Astrocyte (in vitro differentiated cells and primary cell): ENCODE results near the gene SPATA9. TPM values are rescaled to one million over a fixed set of nuclear protein-coding genes. Genes with fewer than 3 reads are reported as not detected.

Source experiments
- DNase-seq: peaks from one replicate; pipeline ENCODE4 v3.0.0-alpha.2; 2010; ENCODE audit warnings: low read depth
- FAIRE-seq: peaks from 2 replicates; lab custom pipeline; 2011; peaks lifted over from hg19 to GRCh38; lab: Jason Lieb, UNC
- H2AFZ ChIP-seq: 2 replicates; pipeline ENCODE4 v1.6.0; 2012; ENCODE audit warnings: low read depth, low read length, inconsistent platforms
- H3K27ac ChIP-seq: 2 replicates; pipeline ENCODE4 v1.5.1; 2011; ENCODE audit warnings: low read depth, low read length, inconsistent platforms
- H3K27me3 ChIP-seq: 2 replicates; pipeline ENCODE4 v1.6.0; 2011; ENCODE audit warnings: low read length, inconsistent platforms; ENCODE audit not compliant: insufficient read depth
- H3K36me3 ChIP-seq: 2 replicates; pipeline ENCODE4 v1.5.1; 2011; ENCODE audit warnings: low read length, inconsistent platforms; ENCODE audit not compliant: insufficient read depth
- H3K4me1 ChIP-seq: 2 replicates; pipeline ENCODE4 v1.5.1; 2011; ENCODE audit warnings: low read length, inconsistent platforms; ENCODE audit not compliant: insufficient read depth
- H3K4me2 ChIP-seq: 2 replicates; pipeline ENCODE4 v1.6.0; 2012; ENCODE audit warnings: low read length, inconsistent platforms
- H3K4me3 ChIP-seq: 2 replicates; pipeline ENCODE4 v1.5.1; 2011; ENCODE audit warnings: low read depth, mild to moderate bottlenecking, low read length, inconsistent platforms; ENCODE audit not compliant: insufficient read depth
- H3K79me2 ChIP-seq: 2 replicates; pipeline ENCODE4 v1.6.0; 2012; ENCODE audit warnings: mild to moderate bottlenecking, low read length, inconsistent platforms; ENCODE audit not compliant: insufficient read depth
- H3K9ac ChIP-seq: 2 replicates; pipeline ENCODE4 v1.6.0; 2012; ENCODE audit warnings: mild to moderate bottlenecking, low read length, inconsistent platforms
- H3K9me3 ChIP-seq: 2 replicates; pipeline ENCODE4 v1.5.1; 2012; ENCODE audit warnings: low read depth, mild to moderate bottlenecking, low read length, inconsistent platforms; ENCODE audit not compliant: insufficient read depth
- H4K20me1 ChIP-seq: 2 replicates; pipeline ENCODE4 v1.6.0; 2012; ENCODE audit warnings: low read length, inconsistent platforms; ENCODE audit not compliant: insufficient read depth
- H3K27ac Mint-ChIP-seq: one replicate; pipeline ENCODE4 v1.8.0; 2021; ENCODE audit warnings: mild to moderate bottlenecking, mixed read lengths; ENCODE audit not compliant: unreplicated experiment
- H3K27me3 Mint-ChIP-seq: one replicate; pipeline ENCODE4 v1.8.0; 2021; ENCODE audit warnings: low read depth, mixed read lengths; ENCODE audit not compliant: unreplicated experiment
- H3K36me3 Mint-ChIP-seq: one replicate; pipeline ENCODE4 v1.8.0; 2021; ENCODE audit warnings: low read depth, mixed read lengths; ENCODE audit not compliant: unreplicated experiment
- H3K4me1 Mint-ChIP-seq: one replicate; pipeline ENCODE4 v1.8.0; 2021; ENCODE audit warnings: low read depth, mixed read lengths; ENCODE audit not compliant: unreplicated experiment
- H3K4me3 Mint-ChIP-seq: one replicate; pipeline ENCODE4 v1.8.0; 2021; ENCODE audit warnings: mild to moderate bottlenecking, moderate library complexity, mixed read lengths; ENCODE audit not compliant: unreplicated experiment
- H3K9me3 Mint-ChIP-seq: one replicate; pipeline ENCODE4 v1.8.0; 2021; ENCODE audit warnings: mild to moderate bottlenecking, mixed read lengths; ENCODE audit not compliant: unreplicated experiment
- EZH2 ChIP-seq: IDR thresholded peaks from 2 replicates; pipeline ENCODE4 v1.6.1; 2012; ENCODE audit warnings: mild to moderate bottlenecking, low read length, inconsistent platforms; ENCODE audit not compliant: insufficient read depth
- total RNA-seq: library from RNA; stranded (reverse); gene quantifications from 2 replicates; pipeline ENCODE4 v1.2.1, GENCODE V29; 2021
- TF ChIP-seq, protein P1 (sequence below): IDR thresholded peaks from 2 replicates; pipeline ENCODE4 v1.5.1; 2011; ENCODE audit warnings: low read depth, mild to moderate bottlenecking, inconsistent platforms, low read length, moderate library complexity; ENCODE audit not compliant: insufficient read depth

The SPATA9 gene
- total RNA-seq, 1 donor from 2014 or later: 0.98 TPM

DNA sequence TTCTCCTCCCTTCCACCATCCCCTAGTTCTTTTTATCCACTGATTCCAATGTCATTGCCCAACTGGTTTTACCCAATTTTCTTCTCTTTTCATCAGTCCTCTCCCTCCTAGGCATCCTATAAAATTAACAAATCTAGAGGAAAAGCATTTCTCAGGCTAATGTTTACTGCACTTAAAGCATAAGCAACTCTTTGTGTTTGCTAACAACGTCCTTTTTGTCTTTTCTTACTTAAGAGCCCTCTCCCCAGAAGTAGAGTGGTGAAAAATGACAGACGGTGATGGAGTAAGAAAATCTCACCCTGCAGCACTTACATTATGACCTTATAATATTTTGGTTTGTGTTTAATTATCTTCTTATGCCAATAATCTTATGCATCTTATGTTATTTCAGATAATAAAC, 1.6 kb upstream of the SPATA9 start:
- Mint-ChIP-seq H3K27ac (no peak overlapping the region), H3K4me3 (no peak overlapping the region), H3K27me3 (no peaks in the 10 kb centered on the region), H3K4me1 (peaks cover 2% of the 10 kb centered on the region), H3K9me3 (no peaks in the 10 kb centered on the region), H3K36me3 (peaks cover 1% of the 10 kb centered on the region)
- no peak overlapping the region for H3K4me3 ChIP-seq
- FAIRE-seq (no peak), DNase-seq (no peak)
- H3K79me2 ChIP-seq: no peaks in the 10 kb centered on the region
- no peaks in the 10 kb centered on the region for H3K4me1 ChIP-seq
- no peak overlapping the region for H3K27ac ChIP-seq
- no peaks in the 10 kb centered on the region for H3K9me3 ChIP-seq
- no peak overlapping the region for H3K4me2 ChIP-seq
- H3K36me3 ChIP-seq: no peaks in the 10 kb centered on the region
- no peaks in the 10 kb centered on the region for H3K27me3 ChIP-seq
- no peak for TF ChIP-seq EZH2
- TF ChIP-seq, protein P1, sequence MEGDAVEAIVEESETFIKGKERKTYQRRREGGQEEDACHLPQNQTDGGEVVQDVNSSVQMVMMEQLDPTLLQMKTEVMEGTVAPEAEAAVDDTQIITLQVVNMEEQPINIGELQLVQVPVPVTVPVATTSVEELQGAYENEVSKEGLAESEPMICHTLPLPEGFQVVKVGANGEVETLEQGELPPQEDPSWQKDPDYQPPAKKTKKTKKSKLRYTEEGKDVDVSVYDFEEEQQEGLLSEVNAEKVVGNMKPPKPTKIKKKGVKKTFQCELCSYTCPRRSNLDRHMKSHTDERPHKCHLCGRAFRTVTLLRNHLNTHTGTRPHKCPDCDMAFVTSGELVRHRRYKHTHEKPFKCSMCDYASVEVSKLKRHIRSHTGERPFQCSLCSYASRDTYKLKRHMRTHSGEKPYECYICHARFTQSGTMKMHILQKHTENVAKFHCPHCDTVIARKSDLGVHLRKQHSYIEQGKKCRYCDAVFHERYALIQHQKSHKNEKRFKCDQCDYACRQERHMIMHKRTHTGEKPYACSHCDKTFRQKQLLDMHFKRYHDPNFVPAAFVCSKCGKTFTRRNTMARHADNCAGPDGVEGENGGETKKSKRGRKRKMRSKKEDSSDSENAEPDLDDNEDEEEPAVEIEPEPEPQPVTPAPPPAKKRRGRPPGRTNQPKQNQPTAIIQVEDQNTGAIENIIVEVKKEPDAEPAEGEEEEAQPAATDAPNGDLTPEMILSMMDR: no peak
- no peaks in the 10 kb centered on the region for H4K20me1 ChIP-seq
- H2AFZ ChIP-seq: no peak overlapping the region
- H3K9ac ChIP-seq: no peak overlapping the region

DNA sequence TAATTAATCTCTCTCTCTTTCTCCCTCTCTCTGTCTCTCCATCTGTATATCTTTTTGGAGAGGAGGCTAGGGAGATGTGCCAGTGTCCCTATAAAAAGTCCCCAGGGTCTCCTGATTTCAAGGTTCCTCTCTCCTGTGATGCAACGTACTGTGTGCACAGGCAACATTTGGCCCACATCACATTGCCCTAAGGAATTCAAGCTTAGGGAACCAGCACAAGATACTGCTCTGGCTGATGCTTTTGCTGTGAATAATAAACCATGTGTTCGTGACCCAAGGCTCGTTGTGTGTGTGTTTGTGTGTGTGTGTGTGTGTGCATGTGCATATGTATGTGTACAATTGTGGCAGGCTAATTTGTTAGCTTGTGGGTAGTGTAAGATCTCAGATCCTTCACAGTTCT, 9.7 kb downstream of the SPATA9 start:
- FAIRE-seq: no peak
- no peaks in the 10 kb centered on the region for H3K27me3 Mint-ChIP-seq

DNA sequence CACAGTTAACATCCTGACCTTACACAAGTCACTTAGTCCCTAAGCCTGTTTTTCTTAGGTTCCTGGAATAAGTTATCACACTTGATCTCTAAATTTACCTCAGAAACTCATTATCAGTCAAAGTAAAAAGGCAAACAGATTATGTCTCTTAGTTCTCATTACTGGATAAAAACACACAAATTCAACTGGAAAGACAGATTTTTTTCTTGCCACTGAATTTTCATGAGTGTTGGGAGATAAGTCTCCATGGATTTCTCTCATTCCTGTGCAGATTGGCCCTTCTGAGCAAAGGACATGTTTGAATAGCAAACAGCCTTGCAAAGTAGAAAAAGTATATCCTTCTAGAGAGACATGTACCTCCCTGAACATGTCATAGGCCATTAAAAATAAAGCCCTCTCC, 10.2 kb downstream of the SPATA9 start:
- H3K9ac ChIP-seq: no peak overlapping the region
- no peak overlapping the region for H3K4me3 Mint-ChIP-seq

More for the DNA sequence above, 9.7 kb downstream of the SPATA9 start:
- H3K36me3 Mint-ChIP-seq: no peaks in the 10 kb centered on the region
- Histone ChIP-seq H3K4me3 (no peak overlapping the region), H2AFZ (no peak overlapping the region), H3K4me1 (peaks cover 25% of the 10 kb centered on the region), H3K79me2 (no peaks in the 10 kb centered on the region), H3K36me3 (no peaks in the 10 kb centered on the region), H3K9me3 (no peaks in the 10 kb centered on the region), H4K20me1 (no peaks in the 10 kb centered on the region), H3K9ac (no peak overlapping the region), H3K4me2 (no peak overlapping the region), H3K27me3 (no peaks in the 10 kb centered on the region), H3K27ac (no peak overlapping the region)
- peak; percentile 9 for DNase-seq
- H3K27ac Mint-ChIP-seq: peak overlapping the region; percentile 42
- H3K9me3 Mint-ChIP-seq: no peaks in the 10 kb centered on the region
- TF ChIP-seq, protein P1: no peak
- no peak for TF ChIP-seq EZH2
- no peak overlapping the region for H3K4me3 Mint-ChIP-seq
- peaks cover 17% of the 10 kb centered on the region for H3K4me1 Mint-ChIP-seq

More for the DNA sequence above, 10.2 kb downstream of the SPATA9 start:
- Histone ChIP-seq H3K4me1 (peaks cover 25% of the 10 kb centered on the region), H3K79me2 (no peaks in the 10 kb centered on the region), H4K20me1 (no peaks in the 10 kb centered on the region), H3K9me3 (no peaks in the 10 kb centered on the region), H3K4me3 (no peak overlapping the region), H3K27ac (no peak overlapping the region), H3K4me2 (no peak overlapping the region), H3K27me3 (no peaks in the 10 kb centered on the region), H3K36me3 (no peaks in the 10 kb centered on the region), H2AFZ (no peak overlapping the region)
- FAIRE-seq (peak; percentile 49), DNase-seq (no peak)
- Mint-ChIP-seq H3K27me3 (no peaks in the 10 kb centered on the region), H3K4me1 (peaks cover 17% of the 10 kb centered on the region), H3K36me3 (no peaks in the 10 kb centered on the region), H3K9me3 (no peaks in the 10 kb centered on the region), H3K27ac (no peak overlapping the region)
- TF ChIP-seq, protein P1: no peak
- no peak for TF ChIP-seq EZH2
